H9 (cell line): ENCODE results near the gene ACACA. TPM values are rescaled to one million over a fixed set of nuclear protein-coding genes. Genes with fewer than 3 reads are reported as not detected.

Experiments used
- DNase-seq: peaks from one replicate; pipeline ENCODE4 v3.0.0-alpha.2; 2017
- H2AFZ ChIP-seq: one replicate; pipeline ENCODE4 v1.6.1; 2013; ENCODE audit warnings: mild to moderate bottlenecking, low read length, control low read depth, moderate library complexity
- H2AK5ac ChIP-seq: 2 replicates; pipeline ENCODE4 v1.6.1; 2013; ENCODE audit warnings: low read length, control low read depth, mixed read lengths; ENCODE audit not compliant: insufficient read length
- H2BK120ac ChIP-seq: one replicate; pipeline ENCODE4 v1.6.1; 2013; ENCODE audit warnings: low read depth, mild to moderate bottlenecking, low read length, control low read depth, inconsistent platforms; ENCODE audit not compliant: poor library complexity, severe bottlenecking
- H2BK12ac ChIP-seq: 2 replicates; pipeline ENCODE4 v1.6.1; 2013; ENCODE audit warnings: low read length, control low read depth, mixed read lengths, low read depth; ENCODE audit not compliant: insufficient read length
- H2BK15ac ChIP-seq: 2 replicates; pipeline ENCODE4 v1.6.1; 2013; ENCODE audit warnings: low read depth, low read length, control low read depth
- H2BK20ac ChIP-seq: one replicate; pipeline ENCODE4 v1.6.1; 2013; ENCODE audit warnings: low read depth, mild to moderate bottlenecking, low read length, control low read depth, inconsistent platforms; ENCODE audit not compliant: poor library complexity, severe bottlenecking
- H2BK5ac ChIP-seq: 2 replicates; pipeline ENCODE4 v1.6.1; 2013; ENCODE audit warnings: low read length, control low read depth, mixed read lengths; ENCODE audit not compliant: insufficient read length
- H3K14ac ChIP-seq: 2 replicates; pipeline ENCODE4 v1.6.1; 2013; ENCODE audit warnings: low read length, control low read depth; ENCODE audit not compliant: insufficient read depth
- H3K18ac ChIP-seq: 2 replicates; pipeline ENCODE4 v1.6.1; 2013; ENCODE audit warnings: low read depth, mild to moderate bottlenecking, mixed read lengths, low read length, control low read depth; ENCODE audit not compliant: insufficient read length
- H3K23ac ChIP-seq: 2 replicates; pipeline ENCODE4 v1.6.1; 2013; ENCODE audit warnings: low read length, control low read depth, mixed read lengths, low read depth; ENCODE audit not compliant: insufficient read length
- H3K23me2 ChIP-seq: 2 replicates; pipeline ENCODE4 v1.6.1; 2013; ENCODE audit warnings: low read depth, mild to moderate bottlenecking, mixed read lengths, low read length, control low read depth; ENCODE audit not compliant: insufficient read length, poor library complexity, severe bottlenecking
- H3K27ac ChIP-seq: 2 replicates; pipeline ENCODE4 v1.5.1; 2013; ENCODE audit warnings: low read length, control low read depth, mixed read lengths, low read depth; ENCODE audit not compliant: insufficient read length
- H3K27me3 ChIP-seq: 2 replicates; pipeline ENCODE4 v1.6.1; 2013; ENCODE audit warnings: low read length, control low read depth, inconsistent platforms; ENCODE audit not compliant: insufficient read depth
- H3K4ac ChIP-seq: 2 replicates; pipeline ENCODE4 v1.6.1; 2013; ENCODE audit warnings: low read depth, mild to moderate bottlenecking, control low read depth, inconsistent platforms, low read length, moderate library complexity
- H3K4me1 ChIP-seq: 2 replicates; pipeline ENCODE4 v1.6.1; 2013; ENCODE audit warnings: low read length, control low read depth, inconsistent platforms; ENCODE audit not compliant: insufficient read depth
- H3K4me2 ChIP-seq: 2 replicates; pipeline ENCODE4 v1.6.1; 2013; ENCODE audit warnings: low read length, control low read depth, mixed read lengths; ENCODE audit not compliant: insufficient read length, insufficient read depth
- H3K56ac ChIP-seq: 2 replicates; pipeline ENCODE4 v1.6.1; 2013; ENCODE audit warnings: low read depth, mild to moderate bottlenecking, mixed read lengths, low read length, control low read depth; ENCODE audit not compliant: insufficient read length
- H3K79me1 ChIP-seq: 2 replicates; pipeline ENCODE4 v1.6.1; 2013; ENCODE audit warnings: low read depth, mild to moderate bottlenecking, moderate library complexity, low read length, control low read depth, inconsistent platforms; ENCODE audit not compliant: insufficient read depth, poor library complexity, severe bottlenecking
- H3K79me2 ChIP-seq: 2 replicates; pipeline ENCODE4 v1.6.1; 2013; ENCODE audit warnings: low read length, control low read depth, inconsistent platforms; ENCODE audit not compliant: insufficient read depth
- H3K9ac ChIP-seq: 2 replicates; pipeline ENCODE4 v1.6.1; 2013; ENCODE audit warnings: low read length, control low read depth, mixed read lengths; ENCODE audit not compliant: insufficient read length; ENCODE audit errors: extremely low read depth
- H3K9me3 ChIP-seq: one replicate; pipeline ENCODE4 v1.6.1; 2013; ENCODE audit warnings: low read depth, low read length, inconsistent platforms; ENCODE audit not compliant: control insufficient read depth
- H3T11ph ChIP-seq: one replicate; pipeline ENCODE4 v1.6.1; 2013; ENCODE audit warnings: mild to moderate bottlenecking, low read length, control low read depth, inconsistent platforms
- H4K20me1 ChIP-seq: one replicate; pipeline ENCODE4 v1.6.1; 2013; ENCODE audit not compliant: control insufficient read depth, insufficient read length, insufficient read depth
- H4K5ac ChIP-seq: 2 replicates; pipeline ENCODE4 v1.6.1; 2013; ENCODE audit warnings: low read depth, mild to moderate bottlenecking, mixed read lengths, low read length, control low read depth; ENCODE audit not compliant: insufficient read length
- H4K8ac ChIP-seq: replicated peaks from 2 replicates; pipeline ENCODE4 v1.6.1; 2013; ENCODE audit warnings: low read length, control low read depth, mixed read lengths, low read depth; ENCODE audit not compliant: insufficient read length
- H4K91ac ChIP-seq: 2 replicates; pipeline ENCODE4 v1.6.1; 2013; ENCODE audit warnings: low read depth, mild to moderate bottlenecking, moderate library complexity, mixed read lengths, low read length, control low read depth; ENCODE audit not compliant: insufficient read length
- H3K27ac Mint-ChIP-seq, 3 experiments: 2 replicates in 2 of 3; 3 replicates in 1 of 3; pipeline ENCODE4 v1.8.0; 2020 to 2021; ENCODE audit warnings: mixed read lengths in 3 of 3, mild to moderate bottlenecking in 1 of 3, moderate library complexity in 1 of 3
- H3K27me3 Mint-ChIP-seq: 2 replicates; pipeline ENCODE4 v1.8.0; 2021; ENCODE audit warnings: low read depth, mild to moderate bottlenecking, moderate library complexity, mixed read lengths
- H3K36me3 Mint-ChIP-seq, 3 experiments: 2 replicates in 2 of 3; 3 replicates in 1 of 3; pipeline ENCODE4 v1.8.0; 2020 to 2021; ENCODE audit warnings: low read depth in 3 of 3, mixed read lengths in 3 of 3; ENCODE audit not compliant: insufficient read depth in 1 of 3
- H3K4me1 Mint-ChIP-seq, 2 experiments: 2 replicates each; pipeline ENCODE4 v1.8.0; 2020; ENCODE audit warnings: mixed read lengths in 2 of 2
- H3K4me3 Mint-ChIP-seq, 2 experiments: 2 replicates in 1 of 2; 3 replicates in 1 of 2; pipeline ENCODE4 v1.8.0; 2020 to 2021; ENCODE audit warnings: mild to moderate bottlenecking in 2 of 2, mixed read lengths in 2 of 2, moderate library complexity in 1 of 2
- H3K9me3 Mint-ChIP-seq, 2 experiments: 2 replicates in 1 of 2; 3 replicates in 1 of 2; pipeline ENCODE4 v1.8.0; 2020; ENCODE audit warnings: mild to moderate bottlenecking in 2 of 2, mixed read lengths in 2 of 2, moderate library complexity in 1 of 2
- CTCF ChIP-seq: fragments of 200-600 bp; sonication (generic); conservative IDR thresholded peaks from 3 replicates; pipeline ENCODE4 v1.8.0; 2021; ENCODE audit warnings: antibody characterized with exemption, mild to moderate bottlenecking
- WGBS: extraction: QIAGEN DNeasy Blood & Tissue Kit; methylation state at CpG from one replicate; pipeline ENCODE4 v1.1.7; 2013; ENCODE audit warnings: missing lambda C conversion rate, low lambda C conversion rate, mixed read lengths; ENCODE audit not compliant: insufficient read length; ENCODE audit errors: extremely low coverage; 5-methylcytosine and 5-hydroxymethylcytosine counted together
- total RNA-seq: library from RNA; stranded (reverse); gene quantifications from 2 replicates; pipeline ENCODE4 v1.2.1, GENCODE V29; 2021

Gene ACACA
- total RNA-seq, 1 experiment from 2014 or later = 135 TPM

GRCh38 chr17:37082985-37083384 is 323.7 kb downstream of the ACACA start:
- no peak overlapping the region for H2AFZ ChIP-seq
- H3K14ac ChIP-seq = 0 out of 2 replicates have a peak overlapping the region, but pooled peaks have one; percentile 3
- no peak overlapping the region for H4K8ac ChIP-seq
- no peak overlapping the region for H2BK120ac ChIP-seq
- no peak overlapping the region for H3K23ac ChIP-seq
- peak overlapping the region; percentile 76 to 98 (median 95); a peak in 6 of 7 replicates for H3K27ac Mint-ChIP-seq
- no peak overlapping the region for H2BK5ac ChIP-seq
- no peak overlapping the region for H4K91ac ChIP-seq
- H3K9me3 ChIP-seq = no peaks in the 10 kb centered on the region
- H2BK15ac ChIP-seq = no peak overlapping the region
- no peak for TF ChIP-seq CTCF
- H3K4me1 Mint-ChIP-seq = peaks cover 36 to 37% of the 10 kb centered on the region in 2 experiments
- no CpG with 5 or more reads among the region's 4 CpGs for WGBS
- peaks cover 14 to 18% of the 10 kb centered on the region in 2 experiments for H3K9me3 Mint-ChIP-seq
- H3K18ac ChIP-seq = no peak overlapping the region
- H2AK5ac ChIP-seq = no peak overlapping the region
- no peak overlapping the region for H4K5ac ChIP-seq
- peaks cover 13% of the 10 kb centered on the region for H3K4me1 ChIP-seq
- H3K27ac ChIP-seq = no peak overlapping the region
- peaks cover 37 to 60% (median 55%) of the 10 kb centered on the region in 3 experiments; a peak in 6 of 7 replicates for H3K36me3 Mint-ChIP-seq
- DNase-seq = no peak
- H3K4me3 Mint-ChIP-seq = no peak overlapping the region
- peaks cover 2% of the 10 kb centered on the region; the same call in 1 of the 2 replicates for H3K27me3 Mint-ChIP-seq
- H3K23me2 ChIP-seq = no peaks in the 10 kb centered on the region
- no peak overlapping the region for H3K4me2 ChIP-seq
- H3K56ac ChIP-seq = no peak overlapping the region
- H3K79me2 ChIP-seq = no peaks in the 10 kb centered on the region
- no peaks in the 10 kb centered on the region for H4K20me1 ChIP-seq
- H3K9ac ChIP-seq = no peak overlapping the region
- H3K79me1 ChIP-seq = no peaks in the 10 kb centered on the region
- no peak overlapping the region for H2BK12ac ChIP-seq
- no peak overlapping the region for H3K4ac ChIP-seq
- no peak overlapping the region for H2BK20ac ChIP-seq
- H3K27me3 ChIP-seq = no peaks in the 10 kb centered on the region
- H3T11ph ChIP-seq = no peak overlapping the region
